ENCODE results near the gene FBXL17. TPM values are rescaled to one million over a fixed set of nuclear protein-coding genes. Genes with fewer than 3 reads are reported as not detected.

Gene FBXL17
- total RNA-seq, 4 donors from 2014 or later, result 11.5 to 28.6 (median 19.9) TPM

DNA sequence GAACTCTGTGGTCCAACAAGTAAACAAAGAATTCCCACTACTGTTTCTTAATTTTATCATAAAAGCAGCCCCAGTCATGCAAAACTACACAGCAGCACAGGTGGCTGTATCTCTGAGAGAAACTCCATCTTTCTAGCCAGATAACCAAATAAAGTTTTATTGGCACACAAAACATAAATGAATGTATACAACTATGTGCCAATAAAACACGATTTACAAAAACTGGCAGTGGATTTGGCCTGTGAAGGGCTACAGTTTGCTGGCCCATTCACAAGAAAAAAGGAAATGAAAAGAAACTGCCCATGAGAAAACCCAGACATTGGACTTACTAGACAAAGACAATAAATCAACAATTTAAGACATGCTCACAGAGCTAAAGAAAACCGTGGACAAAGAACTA is 10.6 kb downstream of the FBXL17 start:
- H3K36me3 ChIP-seq, result no peaks in the 10 kb centered on the region
- peaks cover 0 to 23% of the 10 kb centered on the region in 2 donors for H3K9me3 ChIP-seq
- H3K4me1 ChIP-seq, result no peaks in the 10 kb centered on the region
- no peak overlapping the region for H3K4me3 ChIP-seq
- H3K27ac ChIP-seq, result no peak overlapping the region
- no peaks in the 10 kb centered on the region for H3K27me3 ChIP-seq
- TF ChIP-seq POLR2A (IDR thresholded peaks at IDR 0.05), result no peak
- TF ChIP-seq, protein P1, sequence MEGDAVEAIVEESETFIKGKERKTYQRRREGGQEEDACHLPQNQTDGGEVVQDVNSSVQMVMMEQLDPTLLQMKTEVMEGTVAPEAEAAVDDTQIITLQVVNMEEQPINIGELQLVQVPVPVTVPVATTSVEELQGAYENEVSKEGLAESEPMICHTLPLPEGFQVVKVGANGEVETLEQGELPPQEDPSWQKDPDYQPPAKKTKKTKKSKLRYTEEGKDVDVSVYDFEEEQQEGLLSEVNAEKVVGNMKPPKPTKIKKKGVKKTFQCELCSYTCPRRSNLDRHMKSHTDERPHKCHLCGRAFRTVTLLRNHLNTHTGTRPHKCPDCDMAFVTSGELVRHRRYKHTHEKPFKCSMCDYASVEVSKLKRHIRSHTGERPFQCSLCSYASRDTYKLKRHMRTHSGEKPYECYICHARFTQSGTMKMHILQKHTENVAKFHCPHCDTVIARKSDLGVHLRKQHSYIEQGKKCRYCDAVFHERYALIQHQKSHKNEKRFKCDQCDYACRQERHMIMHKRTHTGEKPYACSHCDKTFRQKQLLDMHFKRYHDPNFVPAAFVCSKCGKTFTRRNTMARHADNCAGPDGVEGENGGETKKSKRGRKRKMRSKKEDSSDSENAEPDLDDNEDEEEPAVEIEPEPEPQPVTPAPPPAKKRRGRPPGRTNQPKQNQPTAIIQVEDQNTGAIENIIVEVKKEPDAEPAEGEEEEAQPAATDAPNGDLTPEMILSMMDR (IDR thresholded peaks at IDR 0.05), result no peak
- no peak for DNase-seq
- intact Hi-C loops (cut with DNase I; ENCODE audit: low total_unique reads), result no loop called here

- H3K4me1 ChIP-seq, result no peaks in the 10 kb centered on the region
- H3K27me3 ChIP-seq, result no peaks in the 10 kb centered on the region
- H3K27ac ChIP-seq, result no peak overlapping the region
- intact Hi-C loops (cut with DNase I; ENCODE audit: low total_unique reads), result no loop called here
- no peak for DNase-seq
- H3K36me3 ChIP-seq, result no peaks in the 10 kb centered on the region
- H3K9me3 ChIP-seq, result peaks cover 0 to 6% of the 10 kb centered on the region in 2 donors
- TF ChIP-seq, protein P1 (IDR thresholded peaks at IDR 0.05), result no peak
- no peak for TF ChIP-seq POLR2A (IDR thresholded peaks at IDR 0.05)
- H3K4me3 ChIP-seq, result no peak overlapping the region
These were observed 12.7 kb downstream of the FBXL17 start for GRCh38 chr5:108369167-108369566.

- no peaks in the 10 kb centered on the region for H3K9me3 ChIP-seq
- TF ChIP-seq POLR2A (IDR thresholded peaks at IDR 0.05), result no peak
- TF ChIP-seq, protein P1 (IDR thresholded peaks at IDR 0.05), result no peak
- DNase-seq, result no peak
- H3K4me1 ChIP-seq, result no peaks in the 10 kb centered on the region
- intact Hi-C loops (cut with DNase I; ENCODE audit: low total_unique reads), result no loop called here
- no peaks in the 10 kb centered on the region for H3K36me3 ChIP-seq
- no peaks in the 10 kb centered on the region for H3K27me3 ChIP-seq
- H3K4me3 ChIP-seq, result no peak overlapping the region
- no peak overlapping the region for H3K27ac ChIP-seq
These were observed 14.1 kb downstream of the FBXL17 start for GRCh38 chr5:108367679-108368334.

GRCh38 chr5:108366500-108366899 is 15.4 kb downstream of the FBXL17 start:
- H3K36me3 ChIP-seq, result no peaks in the 10 kb centered on the region
- H3K9me3 ChIP-seq, result no peaks in the 10 kb centered on the region
- TF ChIP-seq, protein P1 (IDR thresholded peaks at IDR 0.05), result no peak
- TF ChIP-seq POLR2A (IDR thresholded peaks at IDR 0.05), result no peak
- no peak overlapping the region for H3K27ac ChIP-seq
- no peaks in the 10 kb centered on the region for H3K4me1 ChIP-seq
- H3K4me3 ChIP-seq, result no peak overlapping the region
- H3K27me3 ChIP-seq, result no peaks in the 10 kb centered on the region
- DNase-seq, result no peak
- intact Hi-C loops (cut with DNase I; ENCODE audit: low total_unique reads), result no loop called here

- no peaks in the 10 kb centered on the region for H3K4me1 ChIP-seq
- no peak for DNase-seq
- H3K27ac ChIP-seq, result no peak overlapping the region
- no peaks in the 10 kb centered on the region for H3K9me3 ChIP-seq
- H3K4me3 ChIP-seq, result no peak overlapping the region
- no peaks in the 10 kb centered on the region for H3K27me3 ChIP-seq
- intact Hi-C loops (cut with DNase I; ENCODE audit: low total_unique reads), result no loop called here
- no peaks in the 10 kb centered on the region for H3K36me3 ChIP-seq
- no peak for TF ChIP-seq POLR2A (IDR thresholded peaks at IDR 0.05)
- TF ChIP-seq, protein P1 (IDR thresholded peaks at IDR 0.05), result no peak
These were observed 20.1 kb downstream of the FBXL17 start for GRCh38 chr5:108361771-108362170.
